Activated CD8-positive, alpha-beta memory T cell treated with anti-CD3 and anti-CD28 coated beads for 24 hours (primary cell): ENCODE data around the gene IGF2.

Experiments
- DNase-seq: peaks from one replicate; pipeline ENCODE4 v3.0.0-alpha.2; 2020

IGF2 gene

GRCh38 chr11:2153581-2154194 is 14.5 kb upstream of the IGF2 start:
- DNase-seq: no peak

- peak; percentile 92 for DNase-seq
Observed at GRCh38 chr11:2151500-2152257, 12.5 kb upstream of the IGF2 start.

- DNase-seq: no peak
Observed at GRCh38 chr11:2149864-2150847, 11.0 kb upstream of the IGF2 start.

GRCh38 chr11:2149460-2149859 is 10.3 kb upstream of the IGF2 start:
- DNase-seq: no peak

GRCh38 chr11:2148595-2148994 is 9.4 kb upstream of the IGF2 start:
- no peak for DNase-seq

- DNase-seq: no peak
Observed at GRCh38 chr11:2147391-2147790, 8.2 kb upstream of the IGF2 start.

- DNase-seq: no peak
Observed at GRCh38 chr11:2146051-2146450, 6.9 kb upstream of the IGF2 start.

- DNase-seq: no peak
Observed at GRCh38 chr11:2144544-2145248, 5.5 kb upstream of the IGF2 start.

- no peak for DNase-seq
Observed at GRCh38 chr11:2143799-2144543, 4.8 kb upstream of the IGF2 start.

- DNase-seq: no peak
Observed at GRCh38 chr11:2143477-2143798, 4.2 kb upstream of the IGF2 start.

GRCh38 chr11:2142762-2143202 is 3.6 kb upstream of the IGF2 start:
- DNase-seq: peak; percentile 76

- no peak for DNase-seq
Observed at GRCh38 chr11:2142300-2142759, 3.1 kb upstream of the IGF2 start.

GRCh38 chr11:2140411-2141400 is 1.5 kb upstream of the IGF2 start:
- no peak for DNase-seq

- no peak for DNase-seq
Observed at GRCh38 chr11:2139621-2140337, 590 bp upstream of the IGF2 start.

GRCh38 chr11:2138431-2139122 is 612 bp downstream of the IGF2 start:
- DNase-seq: no peak

- DNase-seq: no peak
Observed at GRCh38 chr11:2138068-2138430, 1.1 kb downstream of the IGF2 start.

- no peak for DNase-seq
Observed at GRCh38 chr11:2137202-2138067, 1.8 kb downstream of the IGF2 start.

- no peak for DNase-seq
Observed at GRCh38 chr11:2136952-2137201, 2.3 kb downstream of the IGF2 start.
